CD14-positive monocyte (primary cell): ENCODE results near the gene MAMLD1. TPM values are rescaled to one million over a fixed set of nuclear protein-coding genes. Genes with fewer than 3 reads are reported as not detected.

Experiments used
- DNase-seq, 3 donors: peaks; one replicate each; pipeline ENCODE4 v3.0.0-alpha.2; 2011 to 2022
- H2AFZ ChIP-seq: 2 replicates; pipeline ENCODE4 v1.6.0; 2012; ENCODE audit warnings: mild to moderate bottlenecking, low read depth, low read length, inconsistent platforms; ENCODE audit not compliant: insufficient read depth, poor library complexity, severe bottlenecking
- H3K27ac ChIP-seq, 2 donors: 1 replicate in 1 of 2; 2 replicates in 1 of 2; pipeline ENCODE4 v1.5.1; 2012 to 2013; ENCODE audit warnings: low read length in 2 of 2, control low read depth in 1 of 2, inconsistent platforms in 1 of 2, low read depth in 1 of 2, mild to moderate bottlenecking in 1 of 2
- H3K27me3 ChIP-seq, 2 donors: one replicate each; pipeline versions ENCODE4 v1.6.0 to v1.6.1; 2011 to 2013; ENCODE audit warnings: low read length in 2 of 2; ENCODE audit not compliant: control insufficient read depth in 2 of 2, insufficient read depth in 2 of 2
- H3K36me3 ChIP-seq, 2 donors: replicated peaks in 1 of 2; 1 replicate in 1 of 2; 2 replicates in 1 of 2; pipeline versions ENCODE4 v1.5.1 to v1.6.1; 2012 to 2013; ENCODE audit warnings: low read length in 2 of 2, control low read depth in 1 of 2, inconsistent platforms in 1 of 2, mild to moderate bottlenecking in 1 of 2; ENCODE audit not compliant: insufficient read depth in 2 of 2, control insufficient read depth in 1 of 2
- H3K4me1 ChIP-seq, 2 donors: 1 replicate in 1 of 2; 2 replicates in 1 of 2; pipeline versions ENCODE4 v1.5.1 to v1.6.1; 2012 to 2013; ENCODE audit warnings: low read length in 2 of 2, control low read depth in 1 of 2, inconsistent platforms in 1 of 2, mild to moderate bottlenecking in 1 of 2, moderate library complexity in 1 of 2; ENCODE audit not compliant: insufficient read depth in 2 of 2, control insufficient read depth in 1 of 2
- H3K4me2 ChIP-seq: replicated peaks from 2 replicates; pipeline ENCODE3; 2012; ENCODE audit warnings: low read length, moderate library complexity, mild to moderate bottlenecking; ENCODE audit not compliant: poor library complexity, severe bottlenecking; ENCODE audit errors: extremely low read depth
- H3K4me3 ChIP-seq, 3 experiments: fragments of 200-600 bp in 1 of 3; sonication (generic) in 1 of 3; replicated peaks in 1 of 3; 1 replicate in 2 of 3; 2 replicates in 1 of 3; pipeline ENCODE4 v1.5.1; 2011 to 2013; ENCODE audit warnings: low read length in 3 of 3, mild to moderate bottlenecking in 3 of 3, control low read depth in 2 of 3, low read depth in 2 of 3, inconsistent platforms in 1 of 3, moderate library complexity in 1 of 3
- H3K79me2 ChIP-seq: 2 replicates; pipeline ENCODE4 v1.6.0; 2012; ENCODE audit warnings: mild to moderate bottlenecking, control low read depth, inconsistent platforms, low read length, moderate library complexity; ENCODE audit not compliant: insufficient read depth
- H3K9ac ChIP-seq: 2 replicates; pipeline ENCODE4 v1.6.0; 2017; ENCODE audit warnings: low read length, mild to moderate bottlenecking; ENCODE audit not compliant: insufficient read depth, poor library complexity, severe bottlenecking
- H3K9me3 ChIP-seq, 2 donors: replicated peaks in 1 of 2; 1 replicate in 1 of 2; 2 replicates in 1 of 2; pipeline versions ENCODE4 v1.5.1 to v1.6.1; 2012 to 2013; ENCODE audit warnings: low read length in 2 of 2, control low read depth in 1 of 2; ENCODE audit not compliant: control insufficient read depth in 1 of 2, insufficient read depth in 1 of 2
- H4K20me1 ChIP-seq: 2 replicates; pipeline ENCODE4 v1.6.0; 2012; ENCODE audit warnings: mild to moderate bottlenecking, low read length, control low read depth, moderate library complexity; ENCODE audit not compliant: insufficient read depth
- H3K27ac Mint-ChIP-seq, 7 donors: one replicate each; pipeline ENCODE4 v1.8.0; 2020; ENCODE audit warnings: mild to moderate bottlenecking in 7 of 7, mixed read lengths in 7 of 7, moderate library complexity in 6 of 7, inconsistent platforms in 2 of 7
- H3K27me3 Mint-ChIP-seq, 3 donors: one replicate each; pipeline ENCODE4 v1.8.0; 2021 to 2022; ENCODE audit warnings: low read depth in 3 of 3, mild to moderate bottlenecking in 3 of 3, mixed read lengths in 3 of 3, moderate library complexity in 3 of 3, inconsistent platforms in 1 of 3
- H3K36me3 Mint-ChIP-seq, 2 donors: one replicate each; pipeline ENCODE4 v1.8.0; 2020; ENCODE audit warnings: mixed read lengths in 2 of 2, inconsistent platforms in 1 of 2, mild to moderate bottlenecking in 1 of 2
- H3K4me1 Mint-ChIP-seq: one replicate; pipeline ENCODE4 v1.8.0; 2020; ENCODE audit warnings: mild to moderate bottlenecking, mixed read lengths
- H3K4me3 Mint-ChIP-seq, 2 donors: one replicate each; pipeline ENCODE4 v1.8.0; 2020; ENCODE audit warnings: mild to moderate bottlenecking in 2 of 2, mixed read lengths in 2 of 2, moderate library complexity in 1 of 2
- H3K9me3 Mint-ChIP-seq, 7 donors: one replicate each; pipeline ENCODE4 v1.8.0; 2020 to 2022; ENCODE audit warnings: mixed read lengths in 7 of 7, mild to moderate bottlenecking in 6 of 7, moderate library complexity in 6 of 7, inconsistent platforms in 2 of 7
- CTCF ChIP-seq: fragments of 200-600 bp; IDR thresholded peaks from one replicate; pipeline ENCODE4 v1.8.0; 2022; ENCODE audit warnings: antibody characterized with exemption, mild to moderate bottlenecking
- WGBS: methylation state at CpG from one replicate; pipeline ENCODE4 v1.1.5; 2013; ENCODE audit warnings: missing lambda C conversion rate; ENCODE audit not compliant: insufficient coverage; 5-methylcytosine and 5-hydroxymethylcytosine counted together
- intact Hi-C, 2 donors: fragments of 100-400 bp; cut with micrococcal nuclease; formaldehyde crosslinking; loops; one replicate each; pipeline versions ENCODE4 v1.15.0 to v1.15.1; 2023
- polyA plus RNA-seq, 3 donors: library from polyadenylated mRNA; depleted of rRNA in 1 of 3; unstranded in 2 of 3; stranded (reverse) in 1 of 3; fragments of 300-500 nt in 2 of 3; fragments of >200 nt in 1 of 3; fragmentation: Illumina TruSeq in 2 of 3; gene quantifications; 1 replicate in 2 of 3; 2 replicates in 1 of 3; pipeline ENCODE4 v1.2.3, GENCODE V29; 2012 to 2021

The MAMLD1 gene
- polyA plus RNA-seq, 3 donors, result not detected

- Mint-ChIP-seq H3K27me3 (peaks cover 0 to 6% (median 2%) of the 10 kb centered on the region in 3 donors), H3K27ac (no peak overlapping the region), H3K36me3 (no peaks in the 10 kb centered on the region), H3K9me3 (peaks cover 7 to 32% (median 12%) of the 10 kb centered on the region in 7 donors), H3K4me3 (no peak overlapping the region), H3K4me1 (peaks cover 2% of the 10 kb centered on the region)
- no peak for DNase-seq
- Histone ChIP-seq H3K4me1 (no peaks in the 10 kb centered on the region), H3K9me3 (peaks cover 9 to 15% of the 10 kb centered on the region in 2 donors), H3K36me3 (no peaks in the 10 kb centered on the region), H3K4me3 (no peak overlapping the region), H3K79me2 (no peaks in the 10 kb centered on the region), H3K27me3 (no peaks in the 10 kb centered on the region), H4K20me1 (no peaks in the 10 kb centered on the region), H3K27ac (no peak overlapping the region), H3K9ac (no peak overlapping the region), H2AFZ (no peak overlapping the region), H3K4me2 (no peak overlapping the region)
- intact Hi-C loops, result no loop called here
- TF ChIP-seq CTCF, result no peak
- 100% methylated on average over 2 of the region's 6 CpGs for WGBS
Measured at GRCh38 chrX:150537851-150538250, 174.7 kb downstream of the MAMLD1 start.

- TF ChIP-seq CTCF, result no peak
- Histone ChIP-seq H3K4me2 (no peak overlapping the region), H3K9ac (no peak overlapping the region), H3K27me3 (no peaks in the 10 kb centered on the region), H2AFZ (no peak overlapping the region), H3K4me1 (no peaks in the 10 kb centered on the region), H3K27ac (no peak overlapping the region), H3K4me3 (no peak overlapping the region), H3K79me2 (no peaks in the 10 kb centered on the region), H3K9me3 (peaks cover 9 to 15% of the 10 kb centered on the region in 2 donors), H4K20me1 (no peaks in the 10 kb centered on the region), H3K36me3 (no peaks in the 10 kb centered on the region)
- Mint-ChIP-seq H3K9me3 (peaks cover 4 to 26% (median 8%) of the 10 kb centered on the region in 7 donors), H3K27me3 (peaks cover 0 to 4% (median 0%) of the 10 kb centered on the region in 3 donors), H3K4me1 (no peaks in the 10 kb centered on the region), H3K27ac (peak overlapping the region in 1 of 7 donors; percentile 49), H3K36me3 (no peaks in the 10 kb centered on the region), H3K4me3 (no peak overlapping the region)
- WGBS, result 77% methylated on average over 3 of the region's 6 CpGs
- intact Hi-C loops, result no loop called here
- DNase-seq, result no peak
Measured at GRCh38 chrX:150540965-150541364, 177.8 kb downstream of the MAMLD1 start.
